ENCODE data around the gene BRD2. TPM values are rescaled to one million over a fixed set of nuclear protein-coding genes. Genes with fewer than 3 reads are reported as not detected.

BRD2 gene
- total and polyA plus RNA-seq, 9 of the 15 experiments (the other 6 are each of a cell fraction or from before 2014, with no cell fraction given) = 19.0 to 252 (median 181) TPM

GRCh38 chr6:33000055-33000454 is 31.7 kb downstream of the BRD2 start:
- Histone ChIP-seq H3K9ac (ENCODE audit: insufficient read depth in 1 of 2, low read depth in 2 of 2, low read length in 2 of 2) (no peak overlapping the region), H2AFZ (ENCODE audit: low read depth, low read length) (0 out of 2 replicates have a peak overlapping the region, but pooled peaks have one; percentile 10), H3K27ac (ENCODE audit: extremely low read depth, low read depth, low read length) (no peak overlapping the region), H4K20me1 (replicated peaks; ENCODE audit: control insufficient read depth, insufficient read depth, low read length) (no peaks in the 10 kb centered on the region), H3K36me3 (ENCODE audit: control insufficient read depth, insufficient read depth, low read length) (no peaks in the 10 kb centered on the region), H3K4me2 (ENCODE audit: insufficient read depth, low read length) (no peak overlapping the region), H3K4me1 (replicated peaks in 1 of 2; ENCODE audit: control insufficient read depth in 2 of 2, insufficient read depth in 2 of 2, low read length in 2 of 2) (no peaks in the 10 kb centered on the region), H3K9me3 (replicated peaks; ENCODE audit: control insufficient read depth, insufficient read depth, low read depth, low read length) (no peaks in the 10 kb centered on the region), H3K27me3 (ENCODE audit: control insufficient read depth in 2 of 2, insufficient read depth in 2 of 2, low read length in 2 of 2) (peaks cover 13 to 26% of the 10 kb centered on the region in 2 experiments), H3K4me3 (no peak overlapping the region), H3K79me2 (ENCODE audit: control insufficient read depth, insufficient read depth, low read length) (no peaks in the 10 kb centered on the region), H3K9me1 (ENCODE audit: control insufficient read depth, insufficient read depth, low read length) (no peaks in the 10 kb centered on the region)
- FAIRE-seq (peak; percentile 82), ATAC-seq (peak; percentile 96), DNase-seq (ENCODE audit: extremely low read depth in 1 of 4, low spot score in 3 of 4) (peak in 2 of 4 experiments; percentile 55 to 63)
- BruUV-seq (replicated peaks) = no TSS peak
- CTCF ChIA-PET (ENCODE audit: low intra/inter-chr PET ratio) = interaction anchor here (0.6 to 1.2 kb wide), 5 partner anchors 14 to 172 kb away, joined by 3 to 6 read pairs (median 3); no protein-coding TSS in a partner anchor
- WGBS (ENCODE audit: insufficient coverage, low coverage, missing lambda C conversion rate) = 2% methylated on average over 8 of the region's 8 CpGs
- POLR2A ChIA-PET = interaction anchor here (0.6 to 2.6 kb wide), 4 partner anchors 20 to 103 kb away, joined by 3 to 14 read pairs (median 4); no protein-coding TSS in a partner anchor
- in situ Hi-C loops (cut with MboI) (no loop called here), intact Hi-C loops (cut with micrococcal nuclease) (no loop called here)
- TF ChIP-seq ZNF695 (CRISPR knock-in tag; IDR thresholded peaks at IDR 0.05) (no peak), SMARCA5 (IDR thresholded peaks at IDR 0.05) (no peak), TRIM25 (IDR thresholded peaks at IDR 0.05; ENCODE audit: borderline replicate concordance) (no peak), MAFG (tag; conservative IDR thresholded peaks at IDR 0.05) (no peak), DPF2 (IDR thresholded peaks at IDR 0.05) (no peak), SMC3 (conservative IDR thresholded peaks at IDR 0.05; ENCODE audit: insufficient read depth, low read depth, low read length) (peak; percentile 42; the same call in 1 of the 2 replicates), SMARCB1 (IDR thresholded peaks at IDR 0.05; ENCODE audit: insufficient read length, low read depth) (no peak), MYBL2 (IDR thresholded peaks at IDR 0.05; ENCODE audit: low read depth) (no peak), MYBL2 (CRISPR knock-in tag; IDR thresholded peaks at IDR 0.05; ENCODE audit: borderline replicate concordance) (no peak), E4F1 (CRISPR knock-in tag; IDR thresholded peaks at IDR 0.05; ENCODE audit: borderline replicate concordance) (no peak), CTCF (IDR thresholded peaks at IDR 0.05 in 2 of 3, conservative IDR thresholded peaks at IDR 0.05 in 1 of 3; ENCODE audit: insufficient read depth in 2 of 3, low read depth in 1 of 3, low read length in 3 of 3) (peak; percentile 63 to 77 (median 66)), EP400 (IDR thresholded peaks at IDR 0.05) (no peak), ARID2 (IDR thresholded peaks at IDR 0.05) (no peak), CREB1 (IDR thresholded peaks at IDR 0.05) (no peak), CREB1 (CRISPR knock-in tag; IDR thresholded peaks at IDR 0.05) (no peak), CAMTA2 (CRISPR knock-in tag; conservative IDR thresholded peaks at IDR 0.05) (no peak), XRCC3 (IDR thresholded peaks at IDR 0.05) (no peak), KDM4B (IDR thresholded peaks at IDR 0.05; ENCODE audit: borderline replicate concordance in 2 of 2, low read depth in 1 of 2) (no peak), CBX1 (IDR thresholded peaks at IDR 0.05; ENCODE audit: low read depth) (no peak)

Data from K562 (cell line).